Liver (tissue), 3 donors: Measurements from ENCODE around the gene HACL1.

Source experiments
- ATF3 ChIP-seq: IDR thresholded peaks from 2 replicates; pipeline ENCODE4 v1.6.1; 2016; ENCODE audit warnings: antibody characterized with exemption
- CTCF ChIP-seq: fragments of 150-350 bp; IDR thresholded peaks from 2 replicates; pipeline ENCODE4 v1.5.1; 2017; ENCODE audit warnings: improper control_type of control experiment, low read depth, low read length; ENCODE audit not compliant: missing input control
- FOXA1 ChIP-seq: IDR thresholded peaks from 2 replicates; pipeline ENCODE4 v1.6.1; 2016; ENCODE audit warnings: antibody characterized with exemption
- GABPA ChIP-seq, 2 donors: IDR thresholded peaks in 1 of 2; conservative IDR thresholded peaks in 1 of 2; 2 replicates each; pipeline ENCODE4 v1.6.1; 2016; ENCODE audit warnings: antibody characterized with exemption in 2 of 2, mild to moderate bottlenecking in 1 of 2, moderate library complexity in 1 of 2
- JUND ChIP-seq, 2 donors: IDR thresholded peaks; 2 replicates each; pipeline ENCODE4 v1.6.1; 2016; ENCODE audit warnings: antibody characterized with exemption in 2 of 2
- MAX ChIP-seq: IDR thresholded peaks from 2 replicates; pipeline ENCODE4 v1.6.1; 2016; ENCODE audit warnings: antibody characterized with exemption
- RAD21 ChIP-seq, 2 donors: IDR thresholded peaks; 2 replicates each; pipeline ENCODE4 v1.6.1; 2016; ENCODE audit warnings: antibody characterized with exemption in 2 of 2, mild to moderate bottlenecking in 2 of 2
- REST ChIP-seq: IDR thresholded peaks from 2 replicates; pipeline ENCODE4 v1.6.1; 2016; ENCODE audit warnings: antibody characterized with exemption, mild to moderate bottlenecking
- TAF1 ChIP-seq: conservative IDR thresholded peaks from 2 replicates; pipeline ENCODE4 v1.6.1; 2016; ENCODE audit warnings: antibody characterized with exemption, mild to moderate bottlenecking
- YY1 ChIP-seq: IDR thresholded peaks from 2 replicates; pipeline ENCODE4 v1.6.1; 2016; ENCODE audit warnings: antibody characterized with exemption, mild to moderate bottlenecking
- ZBTB33 ChIP-seq: IDR thresholded peaks from 2 replicates; pipeline ENCODE4 v1.6.1; 2016; ENCODE audit warnings: antibody characterized with exemption
- donor health status: healthy.
- donor health status: healthy.

- TF ChIP-seq CTCF (no peak), RAD21 (IDR thresholded peaks at IDR 0.05) (no peak), FOXA1 (no peak), REST (no peak), MAX (no peak), TAF1 (no peak), GABPA (IDR thresholded peaks at IDR 0.05 in 1 of 2, conservative IDR thresholded peaks at IDR 0.05 in 1 of 2) (no peak), JUND (IDR thresholded peaks at IDR 0.05) (no peak), ZBTB33 (no peak), ATF3 (no peak), YY1 (no peak)
Observed at GRCh38 chr3:15638891-15639262, 37.5 kb upstream of the HACL1 start.
